GM19468 (cell line): Measurements from ENCODE around the gene TLE3.

Source experiments
- ATAC-seq: cut with Tn5 transposase; IDR thresholded peaks from one replicate; pipeline ENCODE4 v1.9.1; 2021; ENCODE audit warnings: mild to moderate bottlenecking, moderate library complexity, moderate number of reproducible peaks; ENCODE audit not compliant: unreplicated experiment; ENCODE audit errors: extremely low read depth

Gene TLE3

DNA sequence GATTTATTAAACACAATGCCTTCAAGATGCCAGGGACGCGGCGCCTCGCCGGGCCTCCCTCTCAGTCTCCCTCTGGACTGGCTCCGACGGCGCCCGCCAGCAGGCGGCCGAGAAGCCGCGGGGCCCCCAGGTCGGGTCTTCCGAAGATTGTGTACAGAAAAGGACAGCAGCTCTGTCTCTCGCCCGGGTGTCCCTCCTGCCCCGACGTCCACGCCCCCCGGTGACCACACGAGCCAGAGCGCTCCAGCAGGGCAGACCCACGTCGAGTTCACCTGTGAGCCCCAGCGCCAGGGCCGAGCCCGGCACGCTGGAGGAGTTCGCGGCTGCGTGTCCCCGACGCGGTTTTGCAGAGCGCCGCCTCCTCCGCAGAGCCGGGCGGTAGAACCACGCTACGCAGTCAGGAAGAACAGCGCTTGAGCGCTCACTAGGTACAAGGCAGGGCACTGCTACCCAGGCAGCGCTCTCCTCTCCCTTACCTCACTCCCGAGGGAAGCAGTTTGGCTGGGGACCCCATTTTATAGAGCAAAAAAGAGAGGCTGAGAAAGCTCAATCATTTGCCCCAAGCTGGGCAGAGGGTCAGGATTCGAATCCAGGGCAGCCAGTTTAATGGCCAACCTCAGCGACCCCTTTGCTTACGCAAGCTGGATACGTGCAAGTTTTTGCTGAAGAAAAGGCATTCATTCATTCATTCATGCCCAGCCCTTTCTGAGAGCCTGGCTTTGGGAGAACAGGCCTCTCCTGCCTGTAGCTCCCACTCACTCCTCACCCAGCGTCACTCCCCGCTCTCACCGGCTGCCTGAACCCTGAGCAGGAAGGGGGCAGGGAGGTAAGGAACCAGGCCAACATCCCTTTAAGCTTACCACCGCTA lies 3.0 kb upstream of the TLE3 start:
- ATAC-seq, result no peak

GRCh38 chr15:70099967-70100473 lies 2.3 kb upstream of the TLE3 start:
- no peak for ATAC-seq

- no peak for ATAC-seq
Observed at GRCh38 chr15:70099167-70099966, 1.6 kb upstream of the TLE3 start.

- ATAC-seq, result no peak
Observed at GRCh38 chr15:70098461-70099166, 897 bp upstream of the TLE3 start.

GRCh38 chr15:70098153-70098460 lies 390 bp upstream of the TLE3 start:
- ATAC-seq, result no peak

DNA sequence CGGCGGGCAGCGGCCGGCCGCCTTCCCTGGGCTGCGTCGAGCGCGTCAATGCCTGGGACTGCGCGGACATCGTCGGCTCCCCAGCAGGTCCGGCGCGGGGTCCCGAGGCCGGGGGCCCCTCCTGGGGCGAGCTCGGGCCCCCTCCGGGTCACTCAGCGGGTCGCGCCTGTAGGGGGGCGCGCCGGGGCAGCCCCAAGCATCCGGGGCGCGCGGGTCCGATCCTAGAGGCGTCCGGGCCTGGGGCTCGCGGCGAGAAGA lies 725 bp downstream of the TLE3 start:
- no peak for ATAC-seq

- ATAC-seq, result no peak
Observed at GRCh38 chr15:70096215-70097062, 1.3 kb downstream of the TLE3 start.

DNA sequence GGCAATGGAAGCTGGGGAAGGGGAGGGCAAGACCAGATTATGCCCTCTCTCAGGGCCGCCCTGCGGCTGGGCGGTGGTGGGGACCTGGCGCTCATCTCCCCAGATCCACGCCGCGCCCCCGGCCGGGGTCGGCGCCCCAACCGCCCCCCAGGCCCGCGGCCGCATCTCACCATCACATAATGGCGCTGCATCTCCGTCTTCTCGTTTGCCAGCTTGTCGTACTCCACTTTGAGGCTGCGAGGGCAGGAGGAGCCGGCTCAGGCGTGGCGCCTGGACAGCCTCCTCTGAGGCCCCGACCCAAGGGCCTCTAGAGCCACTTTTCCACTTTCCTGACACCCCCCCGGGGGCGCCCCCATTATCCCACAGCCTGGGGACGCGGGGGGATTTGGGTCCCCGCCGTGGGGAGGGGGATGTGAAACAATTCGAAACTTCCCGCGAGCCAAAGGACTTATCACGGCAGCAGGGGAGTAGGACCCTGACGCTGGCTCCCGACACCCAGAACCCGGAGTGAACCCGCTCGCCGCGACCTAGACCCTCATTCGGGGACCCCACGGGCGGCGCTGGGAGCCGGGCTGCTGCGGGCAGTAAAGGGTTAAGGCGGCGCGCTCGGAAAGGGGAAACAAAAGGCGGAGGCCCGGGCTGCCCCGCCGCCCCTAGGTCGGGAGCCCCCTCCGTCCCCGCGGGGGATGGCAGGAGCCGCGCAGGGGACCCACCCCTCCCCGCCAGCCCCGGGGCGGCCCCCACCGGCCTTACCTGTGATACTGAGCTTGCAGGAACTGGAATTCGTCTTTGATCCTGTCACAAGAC lies 2.1 kb downstream of the TLE3 start:
- no peak for ATAC-seq

DNA sequence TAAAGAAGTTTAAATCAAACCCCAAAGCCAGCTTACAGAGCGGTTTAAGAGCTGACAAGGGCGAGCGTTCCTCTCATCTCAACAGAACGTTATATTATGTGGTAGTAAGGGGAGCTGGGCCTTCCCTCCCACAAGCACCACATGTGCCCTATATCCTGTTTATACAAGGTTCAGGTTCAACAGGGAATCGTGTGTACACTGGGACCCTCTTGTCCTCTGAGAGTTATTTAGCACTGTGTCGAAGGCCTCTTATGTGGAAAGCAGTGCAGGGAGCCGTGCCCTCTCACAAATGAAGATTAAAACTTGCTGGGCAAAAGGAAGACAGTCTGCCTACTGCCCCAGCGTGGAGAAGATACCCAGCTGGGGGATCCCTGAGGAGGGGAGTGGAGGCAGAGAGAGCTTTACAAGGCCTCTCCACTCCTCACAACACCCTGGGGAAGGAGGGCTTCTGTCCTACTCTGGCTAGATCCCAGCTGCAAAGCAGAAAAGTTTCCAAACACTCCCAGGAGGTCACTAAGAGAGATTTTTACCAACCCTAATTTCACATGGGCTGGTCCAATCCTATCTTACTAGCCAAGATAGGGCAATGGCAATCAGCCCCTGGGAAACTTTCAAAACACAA lies 2.9 kb downstream of the TLE3 start:
- ATAC-seq, result no peak

- no peak for ATAC-seq
Observed at GRCh38 chr15:70093481-70094319, 4.0 kb downstream of the TLE3 start.

GRCh38 chr15:70093070-70093469 lies 4.6 kb downstream of the TLE3 start:
- no peak for ATAC-seq

DNA sequence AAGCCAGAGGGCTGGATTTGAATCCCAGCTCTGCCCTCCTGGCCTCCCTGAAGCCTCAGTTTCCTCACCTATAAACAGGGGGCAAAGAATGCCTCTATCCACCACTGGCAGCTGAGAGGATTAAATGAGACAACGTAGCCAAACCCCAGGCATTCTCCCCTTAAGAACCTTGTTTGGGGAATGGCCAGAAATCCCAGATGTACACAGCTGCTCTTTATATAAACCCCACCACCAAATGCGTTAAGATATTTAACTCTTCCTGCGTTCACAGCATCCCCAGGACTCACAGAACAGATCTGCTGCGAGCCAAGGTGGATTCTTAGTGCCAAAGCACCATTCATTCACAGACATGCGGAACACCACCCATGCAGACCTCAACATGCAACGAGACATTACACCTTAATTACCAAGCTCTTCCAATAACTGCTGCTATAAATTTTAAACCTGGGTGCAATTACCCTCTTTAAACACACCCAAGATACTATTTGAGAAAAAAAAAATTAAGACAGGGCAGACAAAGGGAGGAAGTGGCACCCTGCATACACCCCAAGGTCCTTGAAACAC lies 5.2 kb downstream of the TLE3 start:
- no peak for ATAC-seq

GRCh38 chr15:70091726-70092463 lies 5.8 kb downstream of the TLE3 start:
- ATAC-seq, result no peak

DNA sequence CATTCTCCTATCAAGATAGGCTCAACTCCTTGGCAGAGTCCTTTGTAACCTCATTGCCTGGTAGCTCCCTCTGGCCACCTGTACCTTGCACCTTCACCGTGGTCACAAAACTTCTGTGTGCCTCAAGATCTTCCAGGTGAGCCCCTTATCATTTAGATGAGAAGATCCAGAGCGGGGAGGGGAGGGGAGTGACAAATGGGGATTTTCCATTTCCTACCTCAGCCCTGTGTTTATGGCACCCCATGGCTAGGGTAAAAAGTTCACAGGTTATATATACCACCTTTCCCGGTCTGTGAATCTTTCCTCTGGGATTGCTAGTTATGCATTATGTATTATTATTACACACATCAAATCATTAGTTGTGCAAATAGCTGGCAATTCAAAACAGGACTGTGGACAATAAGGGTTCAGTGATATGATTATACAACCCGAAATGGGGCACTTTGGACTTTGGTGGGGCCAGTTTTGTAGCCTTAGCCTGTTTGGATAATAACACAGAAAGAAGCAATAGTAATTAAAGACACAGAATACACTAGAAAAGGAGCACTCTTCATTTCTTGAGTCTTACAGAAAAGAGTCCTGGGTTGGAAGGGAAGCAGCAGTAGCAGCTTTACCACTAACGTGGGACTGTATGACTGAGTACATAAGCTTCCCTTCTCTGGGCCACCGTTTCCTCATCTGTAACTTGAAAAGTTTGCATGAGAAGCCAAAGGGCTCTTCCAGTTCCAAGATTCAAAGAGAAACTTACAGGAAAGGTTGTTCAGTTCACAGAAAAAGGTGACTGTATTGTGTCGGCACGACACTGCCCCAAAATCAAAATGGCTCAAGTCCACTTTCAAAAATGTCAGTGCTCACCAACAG lies 7.1 kb downstream of the TLE3 start:
- ATAC-seq, result no peak

DNA sequence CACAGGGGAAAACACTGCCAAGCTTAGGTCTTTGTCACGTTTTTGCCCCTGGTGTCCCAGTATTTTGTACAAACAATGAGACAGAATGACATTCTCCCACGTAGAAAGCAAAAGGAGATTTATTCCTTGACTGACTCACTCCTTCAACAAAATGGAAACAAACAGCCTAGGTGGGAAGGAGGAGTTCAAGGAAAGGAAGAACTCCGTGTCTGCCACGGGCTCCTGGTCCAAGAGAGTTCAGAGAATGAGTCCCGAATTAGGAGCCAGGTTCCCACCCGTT lies 8.1 kb downstream of the TLE3 start:
- no peak for ATAC-seq

DNA sequence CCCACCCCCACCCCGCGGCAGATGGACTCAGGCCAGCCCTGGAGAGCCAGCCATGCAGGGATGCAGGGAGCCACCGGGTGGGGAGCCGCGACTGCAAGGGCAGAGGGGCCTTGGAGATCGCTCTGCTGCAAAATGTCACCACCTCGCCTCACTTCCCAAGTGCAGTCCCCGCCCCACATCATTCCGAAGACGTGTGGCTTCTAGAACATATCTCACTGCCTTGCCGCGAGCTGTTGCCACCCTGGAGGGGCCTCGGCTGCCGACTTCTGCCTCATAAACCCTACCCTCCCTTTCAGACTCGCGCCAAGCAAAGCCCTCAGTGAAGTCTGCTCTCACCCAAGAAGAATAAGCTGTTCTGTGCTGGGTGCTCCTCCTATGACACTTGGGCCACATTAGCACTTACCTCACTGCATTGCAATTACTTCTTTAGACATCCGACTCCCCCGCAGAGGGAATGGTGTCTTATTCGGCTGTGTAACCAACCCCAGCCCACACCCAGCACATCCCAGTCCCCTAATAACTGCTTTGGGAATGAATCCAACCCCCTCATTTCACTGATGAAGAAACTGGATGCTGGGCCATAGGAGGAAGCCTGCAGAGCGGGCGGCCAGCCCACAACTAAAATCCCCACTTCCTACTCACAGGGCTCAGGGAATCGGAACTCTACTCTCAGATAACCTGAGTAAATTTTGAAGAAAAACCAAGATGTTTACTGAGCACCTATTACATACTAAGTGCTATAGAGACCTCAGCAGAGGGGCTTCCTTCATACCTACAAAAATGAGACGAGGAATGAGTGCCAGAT lies 8.6 kb downstream of the TLE3 start:
- ATAC-seq, result no peak
